SK-N-SH treated with all-trans-retinoic acid at 6 μM for 48 hours (cell line): Measurements from ENCODE around the gene GLP1R.

Experiments used
- ATAC-seq: fragments of 200-7000 bp; cut with Tn5 transposase; 3 replicates; pipeline ENCODE4 v1.9.1; 2020; ENCODE audit warnings: mild to moderate bottlenecking, moderate library complexity
- BACH2 ChIP-seq: fragments of 250-450 bp; sonication (Bioruptor Pico); IDR thresholded peaks from 2 replicates; pipeline ENCODE4 v1.9.0; 2021; ENCODE audit warnings: mild to moderate bottlenecking, borderline replicate concordance
- CREB5 ChIP-seq: fragments of 250-450 bp; sonication (Bioruptor Pico); IDR thresholded peaks from 2 replicates; pipeline ENCODE4 v1.5.1; 2020; ENCODE audit warnings: low read depth, mild to moderate bottlenecking, moderate library complexity
- CSDC2 ChIP-seq: fragments of 250-450 bp; sonication (Bioruptor Pico); IDR thresholded peaks from 2 replicates; pipeline ENCODE4 v1.5.0; 2020; ENCODE audit warnings: mild to moderate bottlenecking, moderate library complexity
- CSRNP3 ChIP-seq: fragments of 250-450 bp; sonication (Bioruptor Pico); IDR thresholded peaks from 2 replicates; pipeline ENCODE4 v1.5.1; 2021; ENCODE audit warnings: mild to moderate bottlenecking, moderate library complexity
- ESRRG ChIP-seq: fragments of 250-450 bp; sonication (Bioruptor Pico); IDR thresholded peaks from 2 replicates; pipeline ENCODE4 v1.6.1; 2021; ENCODE audit warnings: mild to moderate bottlenecking
- GLIS3 ChIP-seq: fragments of 250-450 bp; sonication (Bioruptor Pico); IDR thresholded peaks from 2 replicates; pipeline ENCODE4 v1.5.0; 2020; ENCODE audit warnings: mild to moderate bottlenecking, moderate library complexity
- PATZ1 ChIP-seq: fragments of 250-450 bp; sonication (Bioruptor Pico); IDR thresholded peaks from 2 replicates; pipeline ENCODE4 v1.8.0; 2020; ENCODE audit warnings: mild to moderate bottlenecking, moderate library complexity, borderline replicate concordance
- PPARA ChIP-seq: fragments of 250-450 bp; sonication (Bioruptor Pico); IDR thresholded peaks from 2 replicates; pipeline ENCODE4 v1.5.0; 2020; ENCODE audit warnings: mild to moderate bottlenecking, borderline replicate concordance
- RARB ChIP-seq: fragments of 250-450 bp; sonication (Bioruptor Pico); IDR thresholded peaks from 2 replicates; pipeline ENCODE4 v1.8.0; 2021; ENCODE audit warnings: mild to moderate bottlenecking, moderate library complexity
- SNAI2 ChIP-seq: fragments of 250-450 bp; sonication (Bioruptor Pico); IDR thresholded peaks from 2 replicates; pipeline ENCODE4 v1.5.0; 2020; ENCODE audit warnings: mild to moderate bottlenecking, moderate library complexity
- TCF4 ChIP-seq: fragments of 250-450 bp; sonication (Bioruptor Pico); IDR thresholded peaks from 2 replicates; pipeline ENCODE4 v1.8.0; 2021; ENCODE audit warnings: mild to moderate bottlenecking, moderate library complexity, borderline replicate concordance
- TOX ChIP-seq: fragments of 250-450 bp; sonication (Bioruptor Pico); IDR thresholded peaks from 2 replicates; pipeline ENCODE4 v1.8.0; 2021; ENCODE audit warnings: mild to moderate bottlenecking, moderate library complexity, borderline replicate concordance
- TSHZ2 ChIP-seq: fragments of 250-450 bp; sonication (Bioruptor Pico); IDR thresholded peaks from 2 replicates; pipeline ENCODE4 v1.5.0; 2020; ENCODE audit warnings: mild to moderate bottlenecking, moderate library complexity
- ZC3H10 ChIP-seq: fragments of 250-450 bp; sonication (Bioruptor Pico); IDR thresholded peaks from 2 replicates; pipeline ENCODE4 v1.5.1; 2021; ENCODE audit warnings: mild to moderate bottlenecking, moderate library complexity
- ZFP30 ChIP-seq: fragments of 450-650 bp; formaldehyde crosslinking; IDR thresholded peaks from 2 replicates; pipeline ENCODE4 v1.5.0; 2022; ENCODE audit warnings: mild to moderate bottlenecking, moderate library complexity
- ZNF565 ChIP-seq: fragments of 450-650 bp; formaldehyde crosslinking; conservative IDR thresholded peaks from 2 replicates; pipeline ENCODE4 v1.5.0; 2020; ENCODE audit warnings: low read depth, mild to moderate bottlenecking, moderate library complexity
- ZNF70 ChIP-seq: fragments of 450-650 bp; formaldehyde crosslinking; IDR thresholded peaks from 2 replicates; pipeline ENCODE4 v1.5.0; 2020; ENCODE audit warnings: mild to moderate bottlenecking, moderate library complexity
- ZNF8 ChIP-seq: fragments of 450-650 bp; formaldehyde crosslinking; IDR thresholded peaks from 2 replicates; pipeline ENCODE4 v1.5.0; 2020; ENCODE audit warnings: mild to moderate bottlenecking, moderate library complexity

The GLP1R gene

GRCh38 chr6:39084506-39084905, 35.9 kb downstream of the GLP1R start (continued):
- TF ChIP-seq ZC3H10 (CRISPR knock-in tag) (no peak), RARB (CRISPR knock-in tag) (no peak), ZNF8 (CRISPR knock-in tag) (no peak), PPARA (CRISPR knock-in tag) (no peak), ZFP30 (CRISPR knock-in tag) (no peak), TSHZ2 (CRISPR knock-in tag) (no peak), ESRRG (CRISPR knock-in tag) (no peak)
- TF ChIP-seq, all 23 proteins: peak for 0

GRCh38 chr6:39085129-39085797, 36.7 kb downstream of the GLP1R start:
- no peak for ATAC-seq
- TF ChIP-seq GLIS3 (CRISPR knock-in tag) (no peak), TCF4 (CRISPR knock-in tag) (no peak), TSHZ2 (CRISPR knock-in tag) (no peak), ZNF70 (no peak), PATZ1 (no peak), ZC3H10 (CRISPR knock-in tag) (no peak), SNAI2 (no peak), PPARA (CRISPR knock-in tag) (no peak), CSDC2 (CRISPR knock-in tag) (no peak), TOX (CRISPR knock-in tag) (no peak), ZNF8 (CRISPR knock-in tag) (no peak), CREB5 (CRISPR knock-in tag) (no peak)

GRCh38 chr6:39086294-39086693, 37.7 kb downstream of the GLP1R start:
- ATAC-seq: no peak
- no peak for TF ChIP-seq GLIS3 (CRISPR knock-in tag)
- TF ChIP-seq RARB (CRISPR knock-in tag): no peak
- TF ChIP-seq BACH2 (CRISPR knock-in tag): no peak
- no peak for TF ChIP-seq ZNF565 (CRISPR knock-in tag)
- TF ChIP-seq CSDC2 (CRISPR knock-in tag): no peak
- TF ChIP-seq ZC3H10 (CRISPR knock-in tag): no peak
- TF ChIP-seq CSRNP3 (CRISPR knock-in tag): no peak
- TF ChIP-seq SNAI2: no peak
